NT2/D1 (cell line): Measurements from ENCODE around the gene GLRX.
"Not testable (repeated sequence)": the region's sequence is repeated elsewhere in the genome, so short reads cannot be mapped to it uniquely, and the experiment has no call there.

Experiments used
- DNase-seq: peaks from one replicate; pipeline ENCODE4 v3.0.0-alpha.2; 2011; ENCODE audit warnings: low read depth, low spot score
- H3K27me3 ChIP-seq: 2 replicates; pipeline ENCODE4 v1.6.0; 2011; ENCODE audit warnings: mild to moderate bottlenecking; ENCODE audit not compliant: insufficient read length, insufficient read depth
- H3K36me3 ChIP-seq: 2 replicates; pipeline ENCODE4 v1.6.1; 2011; ENCODE audit warnings: mild to moderate bottlenecking, low read length, mixed read lengths; ENCODE audit not compliant: insufficient read depth, insufficient read length
- H3K4me1 ChIP-seq: 2 replicates; pipeline ENCODE4 v1.5.1; 2011; ENCODE audit not compliant: insufficient read depth, insufficient read length
- H3K4me3 ChIP-seq: 2 replicates; pipeline ENCODE4 v1.5.1; 2011; ENCODE audit warnings: low read depth; ENCODE audit not compliant: insufficient read length
- H3K9ac ChIP-seq: 2 replicates; pipeline ENCODE4 v1.6.0; 2011; ENCODE audit warnings: low read depth; ENCODE audit not compliant: insufficient read length
- H3K9me3 ChIP-seq: 2 replicates; pipeline ENCODE4 v1.5.1; 2011; ENCODE audit warnings: mild to moderate bottlenecking, low read length; ENCODE audit not compliant: insufficient read depth
- SUZ12 ChIP-seq: IDR thresholded peaks from 2 replicates; pipeline ENCODE4 v1.6.1; 2011; ENCODE audit not compliant: insufficient read length, insufficient read depth; ENCODE audit errors: extremely low read depth
- YY1 ChIP-seq: IDR thresholded peaks from 2 replicates; pipeline ENCODE4 v1.6.1; 2011; ENCODE audit not compliant: insufficient read length, insufficient read depth
- ZNF274 ChIP-seq: IDR thresholded peaks from 2 replicates; pipeline ENCODE4 v1.6.1; 2011; ENCODE audit warnings: mild to moderate bottlenecking, low read depth, low read length

The GLRX gene, protein sequence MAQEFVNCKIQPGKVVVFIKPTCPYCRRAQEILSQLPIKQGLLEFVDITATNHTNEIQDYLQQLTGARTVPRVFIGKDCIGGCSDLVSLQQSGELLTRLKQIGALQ

DNA sequence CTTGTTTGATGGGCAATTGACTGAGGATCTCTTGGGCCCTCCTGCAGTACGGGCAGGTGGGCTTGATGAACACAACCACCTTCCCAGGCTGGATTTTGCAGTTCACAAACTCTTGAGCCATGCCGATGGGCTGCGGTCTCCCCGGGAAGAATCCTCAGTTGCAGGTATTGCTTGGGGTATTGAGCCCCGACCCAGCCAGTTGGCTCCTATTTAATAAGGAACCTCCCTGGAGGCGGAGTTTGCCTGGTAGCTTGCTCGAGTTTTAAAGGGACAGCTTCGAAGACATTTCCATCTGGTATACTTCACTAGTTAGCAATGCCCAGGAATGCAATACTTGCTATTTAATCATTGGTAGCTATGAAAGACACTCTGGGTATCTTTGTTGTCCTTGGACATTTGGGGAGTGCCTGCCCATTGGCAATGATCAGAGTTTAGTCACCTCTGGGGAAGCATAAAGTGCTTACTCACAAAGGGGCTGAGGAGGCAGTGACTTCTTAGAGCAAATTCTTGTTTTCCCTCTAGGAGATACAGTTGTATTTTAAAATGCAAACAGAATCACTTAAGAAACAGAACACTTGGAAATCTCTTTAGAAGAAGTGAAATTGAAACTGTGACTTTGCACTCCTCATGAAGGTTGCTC lies at the start of gene GLRX:
Gene GLRX (minus strand): TSS at position 185 of the 640 bp plus-strand sequence. CDS start 64 bp downstream, at position 121.
- Histone ChIP-seq H3K9me3 (no peaks in the 10 kb centered on the region), H3K4me3 (peak within 1 kb of the TSS; percentile 62), H3K36me3 (no peaks in the 10 kb centered on the region), H3K27me3 (no peaks in the 10 kb centered on the region), H3K9ac (peak within 1 kb of the TSS; percentile 61), H3K4me1 (peaks cover 2% of the 10 kb centered on the region)
- peak; percentile 46 for DNase-seq
- no peak for TF ChIP-seq YY1
- no peak for TF ChIP-seq SUZ12
- no peak for TF ChIP-seq ZNF274

DNA sequence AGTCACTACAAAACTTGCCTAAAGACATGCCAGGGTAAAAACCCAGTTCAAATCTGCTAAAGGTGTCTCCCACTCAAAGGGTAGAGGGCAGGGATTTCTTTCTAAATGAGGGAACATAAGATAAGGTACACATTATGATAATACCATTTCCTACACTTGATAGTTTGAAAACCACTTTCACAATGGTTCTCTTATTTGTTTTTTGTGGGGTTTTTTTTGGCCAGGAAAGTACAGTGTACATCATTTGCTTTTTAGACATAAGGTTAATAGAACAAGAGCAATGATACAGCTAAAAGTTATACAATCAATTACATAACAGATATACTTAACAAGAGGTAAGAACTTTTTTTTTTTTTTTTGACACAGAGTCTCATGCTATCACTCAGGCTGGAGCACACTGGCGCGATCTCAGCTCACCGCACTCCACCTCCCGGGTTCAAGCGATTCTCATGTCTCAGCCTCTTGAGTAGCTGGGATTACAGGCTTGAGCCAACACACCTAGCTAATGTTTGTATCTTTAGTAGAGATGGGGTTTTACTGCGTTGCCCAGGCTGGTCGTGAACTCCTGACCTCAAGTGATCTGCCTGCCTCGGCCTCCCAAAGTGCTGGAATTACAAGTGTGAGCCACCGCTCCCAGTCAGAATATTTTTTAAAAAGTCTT lies 48.8 kb upstream of the GLRX start:
- no peaks in the 10 kb centered on the region for H3K4me1 ChIP-seq

DNA sequence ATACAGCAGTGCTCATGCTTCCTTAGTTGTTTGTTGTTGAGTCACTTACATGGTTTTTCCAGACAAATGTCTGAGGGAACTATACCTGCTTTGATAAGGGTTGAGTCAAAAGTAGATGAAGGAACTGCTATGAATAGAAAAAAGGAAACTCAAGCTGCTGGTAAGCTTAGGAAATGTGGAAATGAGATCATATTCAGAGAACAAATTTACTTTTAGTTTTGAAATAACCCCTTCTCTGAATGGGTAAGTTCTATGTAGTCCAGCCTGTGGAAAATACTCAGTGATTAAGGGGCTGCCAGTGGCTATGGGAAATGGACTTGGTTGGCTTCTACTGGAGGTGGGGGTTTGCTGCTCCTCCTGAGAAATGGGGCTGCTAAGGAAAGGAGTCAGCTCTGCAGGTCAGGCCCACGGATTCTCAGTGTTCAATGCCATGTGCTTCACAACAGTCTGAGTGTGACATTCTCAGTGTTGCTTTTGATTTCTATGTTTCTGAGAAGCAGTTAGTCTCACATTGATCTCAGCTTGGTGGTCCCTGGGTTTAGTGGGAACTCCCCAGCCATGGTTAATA lies 47.7 kb upstream of the GLRX start:
- Histone ChIP-seq H3K36me3 (no peaks in the 10 kb centered on the region), H3K4me1 (no peaks in the 10 kb centered on the region), H3K9me3 (no peaks in the 10 kb centered on the region), H3K27me3 (no peaks in the 10 kb centered on the region), H3K9ac (no peak overlapping the region), H3K4me3 (no peak overlapping the region)
- TF ChIP-seq YY1 (no peak), ZNF274 (no peak), SUZ12 (no peak)
- no peak for DNase-seq

More for the DNA sequence above, 48.8 kb upstream of the GLRX start:
- H3K9me3 ChIP-seq = no peaks in the 10 kb centered on the region
- no peaks in the 10 kb centered on the region for H3K27me3 ChIP-seq
- H3K36me3 ChIP-seq = no peaks in the 10 kb centered on the region
- no peak for DNase-seq
- no peak overlapping the region for H3K4me3 ChIP-seq
- H3K9ac ChIP-seq = no peak overlapping the region
- TF ChIP-seq YY1 (no peak), SUZ12 (no peak), ZNF274 (no peak)

DNA sequence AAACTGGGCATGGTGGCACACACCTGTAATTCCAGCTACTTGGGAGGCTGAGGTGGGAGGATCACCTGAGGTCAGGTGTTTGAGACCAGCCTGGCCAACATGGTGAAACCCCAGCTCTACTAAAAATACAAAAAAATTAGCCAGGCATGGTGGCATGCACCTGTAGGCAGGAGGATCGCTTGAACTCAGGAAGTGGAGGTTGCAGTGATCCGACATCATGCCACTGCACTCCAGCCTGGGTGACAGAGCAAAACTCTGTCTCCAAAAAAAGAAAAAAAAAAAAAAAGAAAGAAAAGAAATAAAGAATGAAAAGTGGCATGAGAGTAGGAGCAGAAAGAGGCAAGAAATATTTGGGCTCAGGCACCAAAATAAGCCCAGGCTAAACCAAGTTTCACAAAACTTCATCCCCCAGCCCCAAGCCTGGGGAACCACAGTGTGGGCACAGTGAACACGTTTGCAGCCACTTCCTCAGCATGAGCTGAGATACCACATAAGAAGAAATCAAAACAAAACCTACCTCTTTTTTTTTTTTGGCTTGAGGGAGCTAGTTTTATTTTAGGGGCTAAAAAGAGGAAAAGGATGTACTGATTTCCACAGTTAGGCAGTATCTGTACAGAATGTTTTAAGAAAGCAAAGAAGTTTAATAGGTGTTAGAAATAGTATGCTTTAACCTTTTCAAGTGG lies 46.8 kb upstream of the GLRX start:
- H3K36me3 ChIP-seq, H3K4me1 ChIP-seq, H3K9ac ChIP-seq, DNase-seq, H3K4me3 ChIP-seq, H3K9me3 ChIP-seq, H3K27me3 ChIP-seq: not testable (repeated sequence)

DNA sequence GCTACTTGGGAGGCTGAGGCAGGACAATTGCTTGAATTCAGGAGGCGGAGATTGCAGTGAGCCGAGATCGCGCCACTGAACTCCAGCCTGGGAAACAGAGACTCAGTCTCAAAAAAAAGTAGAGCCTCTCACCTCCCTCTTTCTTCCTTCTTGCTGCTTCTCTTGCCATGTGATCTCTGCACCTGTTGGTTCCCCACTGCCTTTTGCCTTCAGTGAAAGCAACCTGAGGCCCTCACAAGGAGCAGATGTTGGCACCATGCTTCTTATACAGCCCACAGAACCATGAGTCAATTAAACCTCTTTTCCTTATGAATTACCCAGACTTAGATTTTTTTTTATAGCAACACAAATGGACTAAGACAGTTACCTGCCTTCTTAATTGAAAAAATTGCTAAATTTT lies 45.6 kb upstream of the GLRX start:
- H3K9ac ChIP-seq = no peak overlapping the region
- no peaks in the 10 kb centered on the region for H3K4me1 ChIP-seq
- no peaks in the 10 kb centered on the region for H3K27me3 ChIP-seq
- no peak overlapping the region for H3K4me3 ChIP-seq
- no peaks in the 10 kb centered on the region for H3K9me3 ChIP-seq
- no peak for TF ChIP-seq SUZ12
- no peak for TF ChIP-seq YY1
- TF ChIP-seq ZNF274 = no peak
- H3K36me3 ChIP-seq = no peaks in the 10 kb centered on the region
- DNase-seq = no peak

DNA sequence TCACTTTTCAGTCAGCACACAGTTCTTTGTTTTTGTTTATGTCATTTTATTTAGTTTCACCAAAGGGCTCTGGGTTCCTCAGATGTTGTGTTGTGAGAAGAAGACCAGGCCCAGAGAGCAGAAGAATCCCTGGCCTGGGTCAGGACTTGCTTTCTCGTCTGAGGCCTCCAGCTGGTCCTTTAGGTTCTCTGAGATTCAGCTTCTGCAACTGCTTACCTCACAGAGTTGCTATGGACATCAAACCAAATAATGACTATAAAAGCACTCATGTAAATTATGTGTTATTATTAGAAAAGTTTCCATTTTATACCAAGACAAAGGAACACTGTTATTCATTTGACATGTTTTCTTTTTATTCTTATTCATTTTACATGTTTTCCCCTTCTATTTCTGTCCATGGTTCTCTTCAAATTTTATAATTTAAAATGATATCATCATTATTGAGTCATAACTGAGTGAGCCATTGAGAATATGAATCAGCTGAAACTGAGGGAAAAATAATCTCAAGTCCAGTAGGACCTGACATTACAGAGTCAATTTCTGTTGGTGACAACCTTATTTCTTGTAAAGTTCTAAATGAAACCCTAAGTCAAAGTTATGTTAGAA lies 44.0 kb upstream of the GLRX start:
- no peak for TF ChIP-seq SUZ12

DNA sequence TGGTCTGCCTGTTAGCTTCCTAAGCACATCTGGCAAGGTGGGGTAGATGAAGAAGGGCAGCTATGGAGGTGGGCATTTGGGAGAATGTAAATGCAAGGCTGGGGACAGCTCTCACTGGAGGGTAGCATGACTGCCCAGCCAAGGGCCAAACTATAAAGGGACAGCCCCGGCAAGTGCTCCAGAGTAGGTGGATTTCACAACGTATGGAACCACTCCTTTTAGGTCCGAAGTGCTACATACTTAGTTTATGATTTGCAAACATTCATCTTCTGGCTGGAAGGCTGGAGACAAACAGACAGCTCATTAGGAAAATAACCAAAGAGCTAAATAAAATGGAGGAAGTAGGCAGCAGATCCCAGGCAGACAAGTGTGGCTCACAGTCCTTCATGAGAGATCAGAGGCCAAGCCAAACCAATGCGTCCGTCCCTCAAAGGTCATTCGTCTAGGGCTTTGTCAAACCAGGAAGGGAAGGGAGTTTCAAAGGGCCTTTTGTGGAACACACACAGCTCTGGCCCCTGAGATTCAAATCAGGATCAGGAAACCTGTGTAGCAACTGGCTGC lies 42.5 kb upstream of the GLRX start:
- no peaks in the 10 kb centered on the region for H3K4me1 ChIP-seq

More for the DNA sequence above, 44.0 kb upstream of the GLRX start:
- Histone ChIP-seq H3K9ac (no peak overlapping the region), H3K36me3 (no peaks in the 10 kb centered on the region), H3K4me3 (no peak overlapping the region), H3K9me3 (no peaks in the 10 kb centered on the region), H3K27me3 (no peaks in the 10 kb centered on the region), H3K4me1 (no peaks in the 10 kb centered on the region)
- DNase-seq = no peak

More for the DNA sequence above, 42.5 kb upstream of the GLRX start:
- no peak overlapping the region for H3K9ac ChIP-seq
- TF ChIP-seq YY1 = no peak
- TF ChIP-seq SUZ12 = no peak
- TF ChIP-seq ZNF274 = no peak
- no peak for DNase-seq
- H3K27me3 ChIP-seq = no peaks in the 10 kb centered on the region
- H3K4me3 ChIP-seq = no peak overlapping the region
- H3K9me3 ChIP-seq = no peaks in the 10 kb centered on the region
- no peaks in the 10 kb centered on the region for H3K36me3 ChIP-seq
